ENCODE data around the gene PIGU.

Gene PIGU

DNA sequence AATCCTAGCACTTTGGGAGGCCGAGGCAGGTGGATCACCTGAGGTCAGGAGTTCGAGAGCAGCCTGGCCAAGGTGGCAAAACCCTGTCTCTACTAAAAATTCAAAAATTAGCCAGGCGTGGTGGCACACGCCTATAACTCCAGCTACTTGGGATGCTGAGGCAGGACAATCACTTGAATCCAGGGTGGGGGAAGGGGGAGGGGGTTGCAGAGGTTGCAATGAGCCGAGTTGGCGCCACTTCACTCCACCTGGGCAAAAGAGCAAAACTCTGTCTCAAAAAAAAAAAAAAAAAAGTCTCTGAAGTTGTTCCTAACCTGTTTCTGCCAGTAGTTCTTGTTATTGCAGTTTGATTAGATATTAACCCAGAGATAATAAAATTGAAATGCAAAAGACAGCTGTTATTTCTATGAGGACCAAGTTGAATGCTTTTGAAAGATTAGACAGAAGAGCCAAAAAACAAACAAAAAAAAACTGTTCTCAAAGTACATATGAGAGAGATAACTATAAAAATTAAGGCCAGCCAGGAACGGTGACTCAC lies 22.6 kb downstream of the PIGU start:
- no peak overlapping the region for H3K4me3 ChIP-seq (ENCODE audit: control insufficient read depth, low read depth, low read length)
- TF ChIP-seq, protein P1, sequence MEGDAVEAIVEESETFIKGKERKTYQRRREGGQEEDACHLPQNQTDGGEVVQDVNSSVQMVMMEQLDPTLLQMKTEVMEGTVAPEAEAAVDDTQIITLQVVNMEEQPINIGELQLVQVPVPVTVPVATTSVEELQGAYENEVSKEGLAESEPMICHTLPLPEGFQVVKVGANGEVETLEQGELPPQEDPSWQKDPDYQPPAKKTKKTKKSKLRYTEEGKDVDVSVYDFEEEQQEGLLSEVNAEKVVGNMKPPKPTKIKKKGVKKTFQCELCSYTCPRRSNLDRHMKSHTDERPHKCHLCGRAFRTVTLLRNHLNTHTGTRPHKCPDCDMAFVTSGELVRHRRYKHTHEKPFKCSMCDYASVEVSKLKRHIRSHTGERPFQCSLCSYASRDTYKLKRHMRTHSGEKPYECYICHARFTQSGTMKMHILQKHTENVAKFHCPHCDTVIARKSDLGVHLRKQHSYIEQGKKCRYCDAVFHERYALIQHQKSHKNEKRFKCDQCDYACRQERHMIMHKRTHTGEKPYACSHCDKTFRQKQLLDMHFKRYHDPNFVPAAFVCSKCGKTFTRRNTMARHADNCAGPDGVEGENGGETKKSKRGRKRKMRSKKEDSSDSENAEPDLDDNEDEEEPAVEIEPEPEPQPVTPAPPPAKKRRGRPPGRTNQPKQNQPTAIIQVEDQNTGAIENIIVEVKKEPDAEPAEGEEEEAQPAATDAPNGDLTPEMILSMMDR (conservative IDR thresholded peaks at IDR 0.05; ENCODE audit: control insufficient read depth, insufficient read depth, low read depth, low read length) = no peak
- DNase-seq (ENCODE audit: low read depth) = no peak

DNA sequence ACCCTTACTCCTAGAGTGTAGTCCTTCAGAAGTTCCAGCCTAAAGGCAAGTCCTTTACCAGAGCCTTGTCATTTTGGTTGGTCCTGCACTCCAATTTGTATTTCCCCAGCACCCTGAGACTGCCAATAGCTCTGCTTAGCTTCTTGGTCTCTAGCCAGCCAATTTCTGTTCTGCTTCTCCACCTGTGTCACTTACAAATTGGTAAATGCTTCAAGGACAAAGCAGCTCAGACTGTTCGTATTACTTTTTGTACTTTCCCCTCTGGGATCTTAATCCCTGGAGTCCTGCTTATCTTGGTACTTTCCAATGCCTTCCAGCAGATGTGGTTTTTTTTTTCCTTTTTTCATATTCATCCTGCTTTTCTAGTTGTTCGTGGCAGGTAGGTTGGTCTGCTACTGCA lies 25.7 kb downstream of the PIGU start:
- H3K4me3 ChIP-seq (ENCODE audit: control insufficient read depth, low read depth, low read length) = no peak overlapping the region
- DNase-seq (ENCODE audit: low read depth) = no peak
- TF ChIP-seq, protein P1 (conservative IDR thresholded peaks at IDR 0.05; ENCODE audit: control insufficient read depth, insufficient read depth, low read depth, low read length) = no peak

DNA sequence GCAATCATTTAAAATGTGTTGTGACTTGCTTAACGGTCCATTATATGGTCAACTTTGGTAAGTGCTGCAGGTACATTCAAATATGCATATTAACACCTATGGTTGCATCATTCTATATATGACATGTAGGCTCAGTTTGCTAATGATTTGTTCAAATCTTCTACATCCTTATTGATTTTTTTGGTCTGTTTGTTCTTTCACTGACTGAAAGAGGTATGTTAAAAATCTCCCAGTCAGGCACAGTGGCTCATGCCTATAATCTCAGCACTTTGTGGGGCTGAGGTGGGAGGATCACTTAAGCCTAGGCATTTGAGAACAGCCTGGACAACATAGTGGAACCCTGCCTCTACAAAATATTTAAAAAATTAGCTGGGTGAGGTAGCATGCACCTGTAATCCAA lies 29.2 kb downstream of the PIGU start:
- no peak overlapping the region for H3K4me3 ChIP-seq (ENCODE audit: control insufficient read depth, low read depth, low read length)
- TF ChIP-seq, protein P1 (conservative IDR thresholded peaks at IDR 0.05; ENCODE audit: control insufficient read depth, insufficient read depth, low read depth, low read length) = no peak
- DNase-seq (ENCODE audit: low read depth) = no peak

DNA sequence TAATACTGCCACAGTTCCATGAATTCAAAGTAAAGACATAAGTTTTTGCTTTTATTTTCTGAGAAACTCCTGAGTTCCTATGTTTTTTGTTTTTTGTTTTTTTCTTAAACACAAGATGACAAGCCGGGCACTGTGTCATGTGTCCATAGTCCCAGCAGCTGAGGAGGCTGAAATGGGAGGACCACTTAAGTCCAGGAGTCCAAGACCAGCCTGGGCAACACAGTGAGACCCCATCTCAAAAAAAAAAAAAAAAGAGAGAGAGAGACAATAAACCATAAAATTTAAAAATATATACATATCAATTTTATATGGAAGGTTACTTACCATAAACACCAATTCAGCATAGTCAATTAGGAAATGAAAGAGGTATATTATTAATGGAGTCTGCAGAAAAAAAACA lies 31.9 kb downstream of the PIGU start:
- no peak for DNase-seq (ENCODE audit: low read depth)
- TF ChIP-seq, protein P1 (conservative IDR thresholded peaks at IDR 0.05; ENCODE audit: control insufficient read depth, insufficient read depth, low read depth, low read length) = no peak
- H3K4me3 ChIP-seq (ENCODE audit: control insufficient read depth, low read depth, low read length) = no peak overlapping the region

DNA sequence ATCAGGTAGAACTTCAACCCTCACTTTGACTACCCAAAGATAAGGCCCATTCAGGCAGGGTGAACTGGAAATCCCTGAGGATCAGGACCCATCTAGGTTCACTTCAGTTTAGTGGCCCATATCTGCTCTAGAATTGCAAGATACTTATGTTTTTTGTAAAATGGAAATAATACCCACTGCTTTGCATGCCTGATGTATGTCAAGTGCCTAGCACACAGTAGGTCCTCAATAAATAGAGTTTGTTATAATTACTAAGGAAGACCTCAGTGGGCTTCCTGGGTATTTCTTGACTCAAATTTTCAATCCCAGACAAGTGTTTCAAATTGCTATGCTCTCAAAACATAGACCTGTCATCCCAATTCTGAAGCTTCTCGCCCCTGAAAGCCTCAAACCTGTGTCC lies 32.5 kb downstream of the PIGU start:
- no peak for DNase-seq (ENCODE audit: low read depth)

DNA sequence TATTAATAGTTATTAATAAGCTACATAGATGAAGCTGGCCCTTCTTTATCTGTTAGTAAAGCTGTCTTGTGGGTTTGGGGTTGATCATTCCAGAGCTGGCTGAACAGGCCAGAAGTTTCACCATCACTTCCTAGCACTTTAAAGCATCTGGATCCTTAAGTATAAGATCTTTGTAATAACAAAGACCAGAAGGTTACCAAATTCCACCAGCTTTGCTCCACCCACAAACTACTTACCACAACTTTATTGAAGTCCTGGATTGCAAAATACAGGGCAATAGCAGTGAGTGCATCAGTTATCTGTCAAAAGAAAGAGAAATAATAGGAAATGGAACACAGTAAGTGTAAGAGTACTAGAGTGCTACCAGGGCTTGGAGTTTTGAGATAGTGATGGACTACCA lies 33.0 kb downstream of the PIGU start:
- H3K4me3 ChIP-seq (ENCODE audit: control insufficient read depth, low read depth, low read length) = no peak overlapping the region
- TF ChIP-seq, protein P1 (conservative IDR thresholded peaks at IDR 0.05; ENCODE audit: control insufficient read depth, insufficient read depth, low read depth, low read length) = no peak
- DNase-seq (ENCODE audit: low read depth) = peak; percentile 90

More for the DNA sequence above, 32.5 kb downstream of the PIGU start:
- no peak overlapping the region for H3K4me3 ChIP-seq (ENCODE audit: control insufficient read depth, low read depth, low read length)
- TF ChIP-seq, protein P1 (conservative IDR thresholded peaks at IDR 0.05; ENCODE audit: control insufficient read depth, insufficient read depth, low read depth, low read length) = no peak

DNA sequence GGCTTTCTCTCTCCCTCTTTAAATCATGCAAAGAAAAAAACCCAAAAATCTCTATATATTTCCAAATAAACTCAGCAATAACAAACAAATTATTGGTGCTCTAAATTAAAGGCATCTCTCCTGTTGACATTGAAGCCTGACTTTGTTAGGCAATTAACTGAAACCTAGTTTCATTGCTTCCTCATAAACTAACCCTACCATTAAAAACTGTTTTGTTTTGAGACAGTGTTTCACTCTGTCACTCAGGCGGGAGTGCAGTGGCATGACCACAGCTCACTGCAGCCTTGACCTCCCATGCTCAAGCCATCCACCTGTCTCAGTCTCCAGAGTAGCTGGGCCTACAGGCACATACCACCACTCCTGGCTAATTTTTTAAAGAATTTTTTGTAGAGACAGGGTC lies 34.9 kb downstream of the PIGU start:
- TF ChIP-seq, protein P1 (conservative IDR thresholded peaks at IDR 0.05; ENCODE audit: control insufficient read depth, insufficient read depth, low read depth, low read length) = no peak
- no peak for DNase-seq (ENCODE audit: low read depth)
- no peak overlapping the region for H3K4me3 ChIP-seq (ENCODE audit: control insufficient read depth, low read depth, low read length)

Measured in fibroblast of mammary gland (primary cell).